GM18508 (cell line): ENCODE measurements around the gene JAZF1.

Source experiments
- ATAC-seq: cut with Tn5 transposase; IDR thresholded peaks from one replicate; pipeline ENCODE4 v1.9.1; 2021; ENCODE audit warnings: moderate number of reproducible peaks; ENCODE audit not compliant: insufficient read depth, unreplicated experiment

The JAZF1 gene

DNA sequence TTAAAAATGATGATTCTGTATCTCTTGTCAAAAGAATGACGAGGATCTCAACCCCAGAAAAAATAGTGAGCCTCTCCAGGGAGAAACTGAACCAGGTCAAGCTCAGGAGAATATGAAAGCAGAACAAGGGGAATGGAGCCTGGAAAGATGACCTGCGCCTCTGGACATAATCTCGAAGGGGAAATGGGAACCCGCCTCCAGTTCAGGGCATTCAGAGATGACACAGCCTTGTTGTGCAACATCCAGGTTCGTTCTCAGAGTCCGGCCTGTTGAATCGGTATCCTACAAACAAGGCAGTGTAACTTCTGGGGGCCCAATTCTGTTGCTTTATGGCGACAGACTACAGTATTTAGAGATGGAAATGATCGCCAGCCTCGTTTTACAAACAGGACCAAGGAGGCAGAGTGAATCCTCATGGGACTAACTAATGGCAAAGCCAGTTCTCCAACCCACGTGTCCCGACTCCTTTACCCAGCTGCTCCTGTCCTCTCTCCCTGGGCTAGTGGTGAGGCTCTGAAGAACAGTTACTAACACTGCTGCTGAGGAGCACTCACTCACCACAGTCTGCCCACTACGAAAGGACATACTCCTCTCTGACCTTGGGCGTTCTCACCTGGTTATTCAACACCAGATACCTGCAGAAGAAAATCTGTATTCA lies 67.6 kb downstream of the JAZF1 start:
- ATAC-seq: no peak

GRCh38 chr7:28112467-28112866 lies 68.1 kb downstream of the JAZF1 start:
- no peak for ATAC-seq

DNA sequence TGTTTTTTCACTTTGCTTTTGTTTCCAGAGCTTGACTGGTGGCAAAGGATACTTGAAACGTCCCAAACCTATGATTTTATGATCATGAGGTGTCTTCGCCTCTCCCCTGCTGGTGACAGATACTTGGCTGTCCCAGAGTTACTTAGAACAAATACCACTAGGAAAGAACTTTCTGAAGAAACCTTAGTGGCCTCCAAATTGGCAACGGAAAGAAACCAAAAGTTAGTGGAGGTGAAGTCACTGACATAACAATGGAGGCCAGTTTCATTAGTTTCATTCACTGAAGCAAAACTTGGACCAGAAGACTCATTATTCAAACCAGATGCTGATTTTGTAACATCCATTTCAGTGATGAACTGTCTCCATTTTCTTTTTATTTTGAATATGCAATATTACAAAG lies 68.6 kb downstream of the JAZF1 start:
- ATAC-seq: no peak

- no peak for ATAC-seq
Observed at GRCh38 chr7:28110427-28111012, 70.1 kb downstream of the JAZF1 start.

DNA sequence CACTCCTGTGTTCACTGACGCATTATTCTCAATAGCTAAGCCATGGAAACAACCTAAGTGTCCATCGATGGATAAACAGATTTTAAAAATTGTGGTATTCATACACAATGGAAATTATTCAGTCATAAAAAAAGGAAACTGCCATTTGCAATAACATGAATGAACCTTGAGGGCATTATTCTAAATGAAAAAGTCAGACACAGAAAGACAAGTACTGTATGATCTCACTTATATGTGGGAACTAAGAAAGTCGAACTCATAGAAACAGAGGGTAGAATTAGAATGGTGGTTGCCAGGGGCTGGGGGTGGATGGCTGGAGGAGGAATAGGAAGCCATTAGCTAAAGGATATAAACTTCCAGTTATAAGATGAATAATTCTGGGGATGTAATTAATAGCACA lies 71.8 kb downstream of the JAZF1 start:
- ATAC-seq: no peak

DNA sequence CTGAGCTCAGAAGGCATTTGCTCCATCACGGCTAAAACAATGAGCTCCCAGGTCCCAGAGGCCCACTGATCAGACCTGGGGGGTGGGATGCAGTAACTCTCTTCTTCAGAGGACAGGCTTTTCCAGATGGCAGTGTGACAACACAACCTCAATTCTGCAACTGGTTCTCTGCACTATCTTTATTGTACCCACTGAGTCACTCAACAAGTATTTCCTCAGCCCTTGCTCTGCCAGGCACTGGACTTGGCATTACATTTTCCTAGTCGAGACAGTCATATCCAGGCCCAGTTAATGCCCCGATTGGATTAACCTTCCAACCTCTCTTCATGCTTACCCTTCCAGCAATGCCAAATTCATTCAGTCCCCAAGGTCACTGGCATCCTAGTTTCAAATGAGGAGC lies 72.6 kb downstream of the JAZF1 start:
- no peak for ATAC-seq

GRCh38 chr7:28106321-28106829 lies 74.2 kb downstream of the JAZF1 start:
- no peak for ATAC-seq

DNA sequence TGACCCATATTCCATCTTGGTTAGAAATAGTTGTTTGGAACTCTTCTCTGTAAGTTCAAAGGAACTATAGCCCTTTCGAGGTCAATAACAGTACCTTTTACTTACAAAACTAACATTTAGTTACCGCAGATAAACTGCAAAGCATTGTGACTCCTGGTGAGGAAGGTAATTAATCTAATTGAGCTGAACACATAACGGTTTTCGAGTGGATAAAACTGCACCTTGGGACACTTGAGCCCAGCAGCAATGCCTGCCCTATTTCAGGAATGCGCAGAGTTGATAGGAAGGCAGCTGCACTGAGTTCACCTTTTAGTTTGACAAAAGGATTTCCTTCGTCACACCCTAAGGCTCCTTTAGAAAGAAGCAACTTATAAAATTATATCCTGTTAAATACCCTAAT lies 75.4 kb downstream of the JAZF1 start:
- no peak for ATAC-seq

- ATAC-seq: no peak
Observed at GRCh38 chr7:28104811-28105210, 75.8 kb downstream of the JAZF1 start.

DNA sequence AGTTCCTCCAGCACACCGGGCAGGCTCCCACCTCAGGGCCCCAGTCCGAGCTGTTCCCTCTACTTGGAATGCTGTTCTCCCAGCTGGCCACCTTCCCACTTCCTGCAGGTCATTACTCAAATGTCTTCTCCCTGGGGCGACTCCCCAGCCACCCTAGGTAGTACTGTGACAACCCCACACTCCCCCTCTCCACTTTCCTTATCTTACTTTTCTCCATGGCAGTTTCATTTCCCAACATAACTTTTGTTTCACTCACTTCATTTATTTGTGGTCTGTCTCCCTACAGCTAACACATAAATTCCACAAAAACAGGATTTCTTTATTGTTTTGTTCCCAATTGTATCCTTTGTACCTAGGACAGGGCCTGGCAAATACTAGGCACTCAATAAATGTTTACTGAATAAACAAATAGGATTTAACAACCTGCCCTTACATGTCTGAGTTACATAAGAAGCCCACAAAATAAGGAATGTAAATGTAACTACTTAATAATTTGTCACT lies 76.5 kb downstream of the JAZF1 start:
- ATAC-seq: no peak

DNA sequence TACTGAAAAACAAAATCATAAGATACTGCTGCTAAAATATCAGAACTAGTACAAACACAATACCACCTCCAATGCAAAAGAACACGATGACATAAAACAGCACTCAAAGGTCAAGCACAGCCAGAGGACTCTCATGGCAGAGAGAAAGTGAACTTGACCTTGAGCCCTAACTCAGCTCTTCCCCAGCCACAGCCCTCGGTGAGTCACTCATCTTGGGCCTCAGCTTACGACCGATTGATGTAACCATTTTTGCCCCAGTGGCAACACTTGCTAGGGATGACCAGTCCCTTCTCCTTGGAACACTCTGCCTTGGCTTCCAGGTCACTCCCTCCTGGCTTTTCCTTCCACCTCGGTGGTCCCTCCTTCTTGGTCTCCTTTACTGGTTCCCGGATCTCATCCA lies 77.8 kb downstream of the JAZF1 start:
- ATAC-seq: no peak

DNA sequence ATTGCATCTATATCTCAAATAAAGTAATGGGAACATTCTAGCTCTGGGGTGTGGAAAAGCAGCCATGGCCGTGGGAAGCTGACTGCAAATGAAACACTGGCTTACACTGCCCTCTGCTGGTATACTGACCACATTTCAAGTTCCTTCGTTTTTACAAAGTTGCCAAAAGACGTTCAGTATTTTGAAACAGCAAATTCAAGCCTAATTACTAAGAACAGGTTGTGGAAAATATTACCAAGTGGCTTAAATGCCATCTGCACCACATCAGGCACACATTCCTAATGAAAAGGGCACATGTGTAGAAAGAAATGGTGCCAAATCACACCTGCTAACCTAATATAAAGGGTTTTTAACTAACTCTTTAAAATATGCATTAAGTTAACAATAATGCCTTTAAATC lies 83.9 kb downstream of the JAZF1 start:
- no peak for ATAC-seq

DNA sequence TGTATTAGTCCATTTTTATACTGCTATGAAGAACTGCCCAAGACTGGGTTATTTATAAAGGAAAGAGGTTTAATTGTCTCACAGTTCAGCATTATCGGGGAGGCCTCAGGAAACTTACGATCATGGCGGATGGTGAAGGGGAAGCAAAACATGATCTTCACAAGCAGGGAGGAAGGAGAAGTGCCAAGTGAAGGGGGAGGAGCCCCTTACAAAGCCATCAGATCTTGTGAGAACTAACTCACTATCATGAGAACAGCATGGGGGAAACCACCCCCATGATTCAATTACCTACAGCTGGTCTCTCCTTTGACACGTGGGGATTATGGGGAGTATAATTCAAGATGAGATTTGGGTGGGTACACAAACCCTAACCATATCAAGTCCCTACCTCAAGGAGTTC lies 85.4 kb downstream of the JAZF1 start:
- no peak for ATAC-seq

DNA sequence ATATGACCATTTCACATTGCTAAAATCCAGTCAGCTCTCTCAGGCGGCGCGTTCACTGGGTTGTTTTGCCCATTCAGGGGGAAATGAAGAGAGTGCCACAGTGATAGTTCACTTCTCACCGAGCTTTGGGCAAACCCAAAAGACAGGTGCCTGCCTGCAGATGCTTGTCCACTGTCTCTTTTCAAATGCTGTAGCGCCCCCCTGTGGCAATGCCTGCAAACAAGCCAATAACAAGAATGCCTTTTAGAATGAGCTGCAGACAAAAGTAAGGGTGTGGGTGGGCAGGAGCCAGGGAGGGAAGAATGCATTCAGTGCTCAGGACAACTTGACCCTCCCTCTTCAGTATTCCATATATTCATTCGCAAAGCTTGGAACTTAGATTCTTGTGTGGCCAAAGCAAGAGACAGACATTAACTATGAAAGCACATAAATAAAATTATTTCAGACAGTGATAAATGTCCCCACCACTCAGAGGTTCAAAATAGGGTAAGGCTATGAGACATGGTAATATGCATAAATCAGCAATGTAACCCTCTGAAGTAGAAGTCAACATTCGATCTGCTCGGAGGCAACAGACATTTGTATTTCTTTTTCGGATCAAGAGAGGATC lies 86.9 kb downstream of the JAZF1 start:
- ATAC-seq: no peak

DNA sequence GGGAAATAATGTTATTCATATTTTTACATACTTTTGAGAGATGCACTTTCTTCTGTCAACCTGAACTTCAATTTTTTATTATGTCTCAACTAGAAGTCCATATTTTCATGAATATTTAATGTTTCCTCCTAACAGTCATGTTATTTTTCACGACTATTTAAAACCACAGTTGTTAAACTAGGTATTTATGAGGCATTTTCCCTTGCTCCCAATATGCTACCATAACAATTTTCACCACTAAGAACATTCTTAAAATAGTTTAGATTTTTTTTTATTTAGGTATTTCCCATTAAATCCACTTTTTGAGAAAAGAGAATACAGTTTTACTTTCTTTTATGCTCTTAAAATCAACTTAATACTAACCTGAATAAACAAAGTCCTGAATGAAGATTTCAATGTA lies 89.4 kb downstream of the JAZF1 start:
- ATAC-seq: no peak

GRCh38 chr7:28088901-28089714 lies 91.5 kb downstream of the JAZF1 start:
- no peak for ATAC-seq

DNA sequence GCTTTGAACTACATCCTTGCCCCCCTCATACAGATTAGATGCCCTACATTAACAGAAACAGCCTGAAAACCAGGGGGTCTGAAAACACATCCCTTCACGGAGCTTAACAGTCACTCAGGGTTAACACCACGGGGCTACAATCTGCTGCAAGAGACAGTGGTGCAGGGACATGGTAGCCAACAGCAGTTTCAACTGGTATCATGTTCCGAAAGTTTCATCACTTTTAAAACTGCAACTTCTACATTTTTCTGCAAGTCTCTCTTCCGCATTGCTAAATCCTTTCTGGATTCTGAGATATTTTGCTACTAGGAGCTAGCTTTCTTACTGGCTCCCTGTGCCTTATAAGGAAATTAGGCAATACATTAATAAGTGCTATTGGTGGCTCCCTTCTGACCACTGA lies 92.6 kb downstream of the JAZF1 start:
- no peak for ATAC-seq

- ATAC-seq: no peak
Observed at GRCh38 chr7:28086198-28086597, 94.4 kb downstream of the JAZF1 start.

GRCh38 chr7:28083998-28084985 lies 96.3 kb downstream of the JAZF1 start:
- ATAC-seq: no peak
